Naive thymus-derived CD4-positive, alpha-beta T cell (primary cell): ENCODE results near the gene MCM3AP. TPM values are rescaled to one million over a fixed set of nuclear protein-coding genes. Genes with fewer than 3 reads are reported as not detected.
"Not testable (repeated sequence)": the region's sequence is repeated elsewhere in the genome, so short reads cannot be mapped to it uniquely, and the experiment has no call there.

Source experiments
- ATAC-seq: fragments of 150-1000 bp; cut with Tn5 transposase; 2 replicates; pipeline ENCODE4 v1.10.0; 2021; ENCODE audit warnings: mild to moderate bottlenecking, moderate library complexity
- CTCF ChIA-PET: fragments of 350-600 bp; sonication (Branson Sonifier 250); formaldehyde crosslinking; loops from one replicate; lab custom pipeline; 2021; ENCODE audit warnings: antibody characterized with exemption; lab: Charles Lee
- POLR2A ChIA-PET: fragments of 350-600 bp; sonication (Branson Sonifier 250); formaldehyde crosslinking; loops from one replicate; lab custom pipeline; 2021; ENCODE audit warnings: antibody characterized with exemption, inconsistent platforms; lab: Charles Lee
- DNase-seq, 9 donors: peaks; one replicate each; pipeline versions ENCODE4 v3.0.0 to v3.0.0-alpha.2; 2020 to 2022; ENCODE audit warnings: mixed read lengths in 1 of 9
- H3K27ac ChIP-seq: one replicate; pipeline ENCODE4 v1.7.0; 2013; ENCODE audit warnings: mild to moderate bottlenecking, low read depth, low read length, moderate library complexity
- H3K27me3 ChIP-seq, 2 donors: one replicate each; pipeline ENCODE4 v1.7.0; 2013; ENCODE audit warnings: low read length in 2 of 2, mild to moderate bottlenecking in 2 of 2, moderate library complexity in 2 of 2; ENCODE audit not compliant: control insufficient read depth in 2 of 2, insufficient read depth in 2 of 2
- H3K36me3 ChIP-seq, 3 experiments: 1 replicate in 2 of 3; 2 replicates in 1 of 3; pipeline ENCODE4 v1.7.0; 2013; ENCODE audit warnings: low read length in 3 of 3, mild to moderate bottlenecking in 3 of 3, moderate library complexity in 1 of 3; ENCODE audit not compliant: insufficient read depth in 3 of 3, control insufficient read depth in 2 of 3
- H3K4me1 ChIP-seq, 2 donors: one replicate each; pipeline ENCODE4 v1.7.0; 2013; ENCODE audit warnings: low read length in 2 of 2, mild to moderate bottlenecking in 2 of 2, moderate library complexity in 1 of 2; ENCODE audit not compliant: control insufficient read depth in 2 of 2, insufficient read depth in 2 of 2
- H3K4me3 ChIP-seq: 2 replicates; pipeline ENCODE4 v1.7.0; 2013; ENCODE audit warnings: mild to moderate bottlenecking, low read length
- H3K9me3 ChIP-seq, 3 experiments: 1 replicate in 2 of 3; 2 replicates in 1 of 3; pipeline ENCODE4 v1.7.0; 2013; ENCODE audit warnings: low read length in 3 of 3; ENCODE audit not compliant: control insufficient read depth in 2 of 3
- H3K27ac Mint-ChIP-seq, 9 donors: one replicate each; pipeline ENCODE4 v1.8.0; 2020 to 2022; ENCODE audit warnings: mixed read lengths in 9 of 9, mild to moderate bottlenecking in 8 of 9, moderate library complexity in 5 of 9, inconsistent platforms in 2 of 9
- H3K27me3 Mint-ChIP-seq, 5 donors: one replicate each; pipeline ENCODE4 v1.8.0; 2021 to 2022; ENCODE audit warnings: mixed read lengths in 5 of 5, mild to moderate bottlenecking in 1 of 5
- H3K36me3 Mint-ChIP-seq, 5 donors: one replicate each; pipeline ENCODE4 v1.8.0; 2020 to 2022; ENCODE audit warnings: mixed read lengths in 5 of 5, mild to moderate bottlenecking in 3 of 5, inconsistent platforms in 1 of 5
- H3K4me1 Mint-ChIP-seq, 7 donors: one replicate each; pipeline ENCODE4 v1.8.0; 2020 to 2022; ENCODE audit warnings: mixed read lengths in 7 of 7, mild to moderate bottlenecking in 3 of 7, inconsistent platforms in 1 of 7
- H3K4me3 Mint-ChIP-seq, 10 donors: one replicate each; pipeline ENCODE4 v1.8.0; 2020 to 2022; ENCODE audit warnings: mild to moderate bottlenecking in 10 of 10, mixed read lengths in 10 of 10, moderate library complexity in 6 of 10, inconsistent platforms in 2 of 10
- H3K9me3 Mint-ChIP-seq, 11 donors: one replicate each; pipeline ENCODE4 v1.8.0; 2020 to 2022; ENCODE audit warnings: mixed read lengths in 11 of 11, mild to moderate bottlenecking in 4 of 11, inconsistent platforms in 1 of 11, moderate library complexity in 1 of 11
- intact Hi-C, 2 donors: fragments of 100-400 bp; cut with micrococcal nuclease; formaldehyde crosslinking; loops; one replicate each; pipeline ENCODE4 v1.15.1; 2023
- polyA plus RNA-seq, 2 donors: library from polyadenylated mRNA; unstranded; fragments of 300-500 nt; fragmentation: Illumina TruSeq; gene quantifications; one replicate each; pipeline ENCODE4 v1.2.3, GENCODE V29; 2021
- total RNA-seq, 6 experiments: library from RNA in 5 of 6; stranded (reverse) in 5 of 6; gene quantifications; 1 replicate in 5 of 6; 2 replicates in 1 of 6; pipeline ENCODE4 v1.2.3 and lab custom pipeline; 2021 to 2026

Gene MCM3AP
- total and polyA plus RNA-seq, 7 experiments from 2014 or later: 37.3 to 175 (median 124) TPM

- Histone ChIP-seq H3K36me3 (peaks cover 30 to 95% (median 32%) of the 10 kb centered on the region in 3 experiments), H3K4me1 (no peaks in the 10 kb centered on the region), H3K9me3 (no peaks in the 10 kb centered on the region), H3K27me3 (no peaks in the 10 kb centered on the region), H3K4me3 (no peak overlapping the region), H3K27ac (no peak overlapping the region)
- Mint-ChIP-seq H3K27ac (no peak overlapping the region), H3K4me1 (peaks cover 0 to 8% (median 4%) of the 10 kb centered on the region in 7 donors), H3K27me3 (no peaks in the 10 kb centered on the region), H3K9me3 (peaks cover 0 to 2% (median 0%) of the 10 kb centered on the region in 11 donors), H3K4me3 (no peak overlapping the region), H3K36me3 (peaks cover 8 to 63% (median 32%) of the 10 kb centered on the region in 5 donors)
- ChIA-PET POLR2A (no interaction called here), CTCF (no interaction called here)
- no peak for DNase-seq
- intact Hi-C loops: no loop called here
- no peak for ATAC-seq
Measured at GRCh38 chr21:46244602-46245001, 40.8 kb downstream of the MCM3AP start.

GRCh38 chr21:46243960-46244361, 41.5 kb downstream of the MCM3AP start:
- Mint-ChIP-seq H3K4me1 (peaks cover 0 to 8% (median 4%) of the 10 kb centered on the region in 7 donors), H3K9me3 (peaks cover 0 to 2% (median 0%) of the 10 kb centered on the region in 11 donors), H3K36me3 (peaks cover 9 to 62% (median 35%) of the 10 kb centered on the region in 5 donors), H3K27ac (no peak overlapping the region), H3K4me3 (no peak overlapping the region), H3K27me3 (no peaks in the 10 kb centered on the region)
- CTCF ChIA-PET: no interaction called here
- DNase-seq (no peak), ATAC-seq (no peak)
- intact Hi-C loops: no loop called here
- Histone ChIP-seq H3K9me3 (no peaks in the 10 kb centered on the region), H3K27ac (no peak overlapping the region), H3K4me3 (no peak overlapping the region), H3K4me1 (no peaks in the 10 kb centered on the region), H3K27me3 (no peaks in the 10 kb centered on the region), H3K36me3 (peaks cover 30 to 95% (median 31%) of the 10 kb centered on the region in 3 experiments)
- POLR2A ChIA-PET: no interaction called here

- DNase-seq (no peak), ATAC-seq (no peak)
- Histone ChIP-seq H3K9me3 (no peaks in the 10 kb centered on the region), H3K36me3 (peaks cover 30 to 95% (median 31%) of the 10 kb centered on the region in 3 experiments), H3K4me3 (no peak overlapping the region), H3K4me1 (no peaks in the 10 kb centered on the region), H3K27ac (no peak overlapping the region), H3K27me3 (no peaks in the 10 kb centered on the region)
- CTCF ChIA-PET: no interaction called here
- H3K36me3 Mint-ChIP-seq: peaks cover 9 to 60% (median 35%) of the 10 kb centered on the region in 5 donors
- POLR2A ChIA-PET: no interaction called here
- intact Hi-C loops: no loop called here
- H3K27me3 Mint-ChIP-seq: no peaks in the 10 kb centered on the region
- peaks cover 0 to 2% (median 0%) of the 10 kb centered on the region in 11 donors for H3K9me3 Mint-ChIP-seq
- H3K4me3 Mint-ChIP-seq: no peak overlapping the region
- peaks cover 0 to 4% (median 0%) of the 10 kb centered on the region in 7 donors for H3K4me1 Mint-ChIP-seq
- H3K27ac Mint-ChIP-seq: peak overlapping the region in 5 of 9 donors; percentile 0 to 62 (median 32)
Measured at GRCh38 chr21:46243325-46243724, 42.1 kb downstream of the MCM3AP start.

GRCh38 chr21:46241577-46241976, 43.8 kb downstream of the MCM3AP start:
- H3K4me1 Mint-ChIP-seq, H3K27me3 Mint-ChIP-seq, H3K4me1 ChIP-seq, H3K9me3 ChIP-seq, DNase-seq, H3K4me3 Mint-ChIP-seq, ATAC-seq, H3K27ac ChIP-seq, H3K4me3 ChIP-seq, POLR2A ChIA-PET, H3K27me3 ChIP-seq, H3K9me3 Mint-ChIP-seq, intact Hi-C loops: not testable (repeated sequence)
- Mint-ChIP-seq H3K36me3 (peaks cover 8 to 53% (median 35%) of the 10 kb centered on the region in 5 donors), H3K27ac (peak overlapping the region in 2 of 9 donors; percentile 18 to 57)
- CTCF ChIA-PET: interaction anchor here (0.8 kb wide), 1 partner anchor 8 kb away, joined by 3 read pairs; no protein-coding TSS in a partner anchor
- H3K36me3 ChIP-seq: peaks cover 29 to 85% (median 31%) of the 10 kb centered on the region in 3 experiments

- no peak for ATAC-seq
- Mint-ChIP-seq H3K27me3 (no peaks in the 10 kb centered on the region), H3K36me3 (peaks cover 8 to 52% (median 32%) of the 10 kb centered on the region in 5 donors), H3K4me1 (peaks cover 0 to 5% (median under 1%) of the 10 kb centered on the region in 7 donors), H3K4me3 (no peak overlapping the region), H3K9me3 (no peaks in the 10 kb centered on the region), H3K27ac (peak overlapping the region in 7 of 9 donors; percentile 9 to 75 (median 44))
- DNase-seq: no peak
- no peak overlapping the region for H3K4me3 ChIP-seq
- H3K27ac ChIP-seq: no peak overlapping the region
- peaks cover 13 to 85% (median 29%) of the 10 kb centered on the region in 3 experiments for H3K36me3 ChIP-seq
- ChIA-PET POLR2A (no interaction called here), CTCF (no interaction called here)
- H3K27me3 ChIP-seq: no peaks in the 10 kb centered on the region
- H3K9me3 ChIP-seq: no peaks in the 10 kb centered on the region
- no peaks in the 10 kb centered on the region for H3K4me1 ChIP-seq
- intact Hi-C loops: no loop called here
Measured at GRCh38 chr21:46239817-46240325, 45.5 kb downstream of the MCM3AP start.

- no peaks in the 10 kb centered on the region for H3K27me3 ChIP-seq
- Mint-ChIP-seq H3K9me3 (peaks cover 0 to 5% (median 0%) of the 10 kb centered on the region in 11 donors), H3K27ac (no peak overlapping the region), H3K27me3 (no peaks in the 10 kb centered on the region), H3K36me3 (peaks cover 12 to 62% (median 41%) of the 10 kb centered on the region in 5 donors), H3K4me3 (no peak overlapping the region), H3K4me1 (peaks cover 0 to 22% (median 8%) of the 10 kb centered on the region in 7 donors)
- H3K4me1 ChIP-seq: peaks cover 0 to 6% of the 10 kb centered on the region in 2 donors
- H3K9me3 ChIP-seq: no peaks in the 10 kb centered on the region
- CTCF ChIA-PET: no interaction called here
- ATAC-seq: no peak
- intact Hi-C loops: no loop called here
- H3K27ac ChIP-seq: no peak overlapping the region
- peaks cover 2 to 80% (median 8%) of the 10 kb centered on the region in 3 experiments for H3K36me3 ChIP-seq
- H3K4me3 ChIP-seq: no peak overlapping the region
- POLR2A ChIA-PET: no interaction called here
- no peak for DNase-seq
Measured at GRCh38 chr21:46237474-46237873, 47.9 kb downstream of the MCM3AP start.
